Suprapubic skin (tissue), 3 donors: ENCODE data around the gene L3MBTL1.

ENCODE experiments used
- EP300 ChIP-seq: sonication (generic); formaldehyde crosslinking; IDR thresholded peaks from one replicate; pipeline ENCODE4 v1.6.1; 2017; ENCODE audit warnings: antibody characterized with exemption
- POLR2A ChIP-seq, 2 donors: fragments of 450-650 bp; IDR thresholded peaks; one replicate each; pipeline ENCODE4 v1.6.1; 2017; ENCODE audit warnings: antibody characterized with exemption in 2 of 2, mild to moderate bottlenecking in 2 of 2, moderate library complexity in 2 of 2
- TF ChIP-seq, protein P1 (sequence below), 2 donors: fragments of 200-600 bp in 1 of 2; fragments of 450-650 bp in 1 of 2; sonication (generic) in 1 of 2; IDR thresholded peaks; one replicate each; pipeline ENCODE4 v1.5.1; 2016 to 2019; ENCODE audit warnings: antibody characterized with exemption in 2 of 2, mild to moderate bottlenecking in 1 of 2, moderate library complexity in 1 of 2

DNA sequence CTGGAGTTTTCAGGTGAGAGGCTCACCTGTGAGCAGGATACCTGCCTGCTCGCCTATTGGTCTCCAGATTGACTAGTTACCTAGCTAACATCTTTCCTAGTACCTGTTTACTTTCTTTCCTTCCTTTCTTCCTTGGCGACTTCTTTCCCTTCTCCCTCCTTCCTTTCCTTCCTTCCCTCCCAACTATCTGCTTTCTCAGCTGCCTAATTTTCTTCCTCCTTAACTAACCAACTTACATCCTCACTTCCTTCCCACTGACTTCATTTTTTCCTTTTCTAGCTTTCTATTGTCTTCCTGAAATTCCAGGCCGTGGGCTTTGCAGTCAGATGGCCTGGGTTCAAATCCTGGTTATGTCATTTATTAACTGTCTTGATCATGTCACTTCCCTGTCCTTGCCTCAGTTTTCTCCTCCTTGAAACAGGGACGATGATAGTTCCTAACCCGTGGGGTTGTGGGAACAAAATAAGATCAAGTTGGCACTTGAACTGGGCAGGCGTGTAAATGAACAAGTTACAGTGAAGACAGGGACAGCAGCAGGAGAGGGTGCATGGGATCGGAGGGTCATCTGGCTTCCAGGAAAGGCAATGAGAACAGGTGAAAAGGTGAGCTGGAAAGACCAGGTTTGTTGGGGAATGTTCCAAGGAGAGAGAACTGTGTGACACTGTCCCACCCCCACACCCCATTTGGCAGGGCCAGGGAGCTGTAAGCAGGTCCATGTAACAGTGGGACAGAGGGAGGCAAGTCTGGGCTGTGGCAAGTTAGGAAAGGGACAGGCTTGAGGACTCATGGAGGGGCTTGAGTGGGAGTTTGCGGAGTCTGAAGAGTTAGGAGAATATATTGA lies 51.9 kb downstream of the L3MBTL1 start:
- TF ChIP-seq EP300 (no peak), POLR2A (IDR thresholded peaks at IDR 0.05) (no peak)
- TF ChIP-seq, protein P1, sequence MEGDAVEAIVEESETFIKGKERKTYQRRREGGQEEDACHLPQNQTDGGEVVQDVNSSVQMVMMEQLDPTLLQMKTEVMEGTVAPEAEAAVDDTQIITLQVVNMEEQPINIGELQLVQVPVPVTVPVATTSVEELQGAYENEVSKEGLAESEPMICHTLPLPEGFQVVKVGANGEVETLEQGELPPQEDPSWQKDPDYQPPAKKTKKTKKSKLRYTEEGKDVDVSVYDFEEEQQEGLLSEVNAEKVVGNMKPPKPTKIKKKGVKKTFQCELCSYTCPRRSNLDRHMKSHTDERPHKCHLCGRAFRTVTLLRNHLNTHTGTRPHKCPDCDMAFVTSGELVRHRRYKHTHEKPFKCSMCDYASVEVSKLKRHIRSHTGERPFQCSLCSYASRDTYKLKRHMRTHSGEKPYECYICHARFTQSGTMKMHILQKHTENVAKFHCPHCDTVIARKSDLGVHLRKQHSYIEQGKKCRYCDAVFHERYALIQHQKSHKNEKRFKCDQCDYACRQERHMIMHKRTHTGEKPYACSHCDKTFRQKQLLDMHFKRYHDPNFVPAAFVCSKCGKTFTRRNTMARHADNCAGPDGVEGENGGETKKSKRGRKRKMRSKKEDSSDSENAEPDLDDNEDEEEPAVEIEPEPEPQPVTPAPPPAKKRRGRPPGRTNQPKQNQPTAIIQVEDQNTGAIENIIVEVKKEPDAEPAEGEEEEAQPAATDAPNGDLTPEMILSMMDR (IDR thresholded peaks at IDR 0.05): no peak
